Suprapubic skin (tissue), 4 donors: ENCODE results near the gene HOXB3. TPM values are rescaled to one million over a fixed set of nuclear protein-coding genes. Genes with fewer than 3 reads are reported as not detected.

ENCODE experiments used
- DNase-seq, 2 donors: peaks; one replicate each; pipeline ENCODE4 v3.0.0-alpha.2; 2019; ENCODE audit warnings: low spot score in 2 of 2
- H3K27ac ChIP-seq: fragments of 200-600 bp; sonication (generic); one replicate; pipeline ENCODE4 v1.5.1; 2019
- H3K27me3 ChIP-seq: fragments of 200-600 bp; sonication (generic); one replicate; pipeline ENCODE4 v1.5.1; 2019
- H3K36me3 ChIP-seq: fragments of 200-600 bp; sonication (generic); one replicate; pipeline ENCODE4 v1.5.1; 2019
- H3K4me1 ChIP-seq: fragments of 200-600 bp; sonication (generic); one replicate; pipeline ENCODE4 v1.5.1; 2019
- H3K4me3 ChIP-seq: fragments of 200-600 bp; sonication (generic); one replicate; pipeline ENCODE4 v1.5.1; 2019; ENCODE audit warnings: mild to moderate bottlenecking
- H3K9me3 ChIP-seq: fragments of 200-600 bp; sonication (generic); one replicate; pipeline ENCODE4 v1.5.1; 2019
- CTCF ChIP-seq, 2 donors: fragments of 200-600 bp in 1 of 2; fragments of 450-650 bp in 1 of 2; sonication (generic) in 1 of 2; IDR thresholded peaks; one replicate each; pipeline ENCODE4 v1.5.1; 2016 to 2019; ENCODE audit warnings: antibody characterized with exemption in 2 of 2, mild to moderate bottlenecking in 1 of 2, moderate library complexity in 1 of 2
- EP300 ChIP-seq: sonication (generic); formaldehyde crosslinking; IDR thresholded peaks from one replicate; pipeline ENCODE4 v1.6.1; 2017; ENCODE audit warnings: antibody characterized with exemption
- POLR2A ChIP-seq, 2 donors: fragments of 450-650 bp; IDR thresholded peaks; one replicate each; pipeline ENCODE4 v1.6.1; 2017; ENCODE audit warnings: antibody characterized with exemption in 2 of 2, mild to moderate bottlenecking in 2 of 2, moderate library complexity in 2 of 2
- POLR2AphosphoS5 ChIP-seq, 3 donors: sonication (generic); formaldehyde crosslinking; IDR thresholded peaks; one replicate each; pipeline ENCODE4 v1.6.1; 2017; ENCODE audit warnings: antibody characterized with exemption in 3 of 3
- WGBS: methylation state at CpG from one replicate; pipeline ENCODE4 v1.1.5; 2018; 5-methylcytosine and 5-hydroxymethylcytosine counted together
- total RNA-seq, 4 donors: library from RNA; depleted of rRNA; stranded (reverse); fragments of >200 nt; gene quantifications; one replicate each; pipeline ENCODE4 v1.1.0, GENCODE V29; 2016

HOXB3 gene
- total RNA-seq, 4 donors from 2014 or later = 2.3 to 20.8 (median 3.9) TPM

GRCh38 chr17:48596000-48596734 is 6.1 kb upstream of the HOXB3 start:
- Histone ChIP-seq H3K4me1 (peaks cover 54% of the 10 kb centered on the region), H3K27me3 (peaks cover 66% of the 10 kb centered on the region), H3K9me3 (no peaks in the 10 kb centered on the region), H3K27ac (no peak overlapping the region), H3K4me3 (peak overlapping the region; percentile 67), H3K36me3 (peaks cover 3% of the 10 kb centered on the region)
- TF ChIP-seq EP300 (no peak), POLR2A (IDR thresholded peaks at IDR 0.05) (no peak), CTCF (IDR thresholded peaks at IDR 0.05) (no peak), POLR2AphosphoS5 (IDR thresholded peaks at IDR 0.05) (no peak)
- 44% methylated on average over 52 of the region's 54 CpGs for WGBS
- DNase-seq = no peak

- H3K9me3 ChIP-seq = no peaks in the 10 kb centered on the region
- no peak for DNase-seq
- no peak overlapping the region for H3K4me3 ChIP-seq
- WGBS = 74% methylated on average over 18 of the region's 25 CpGs
- H3K27ac ChIP-seq = peak overlapping the region; percentile 13
- no peak for TF ChIP-seq CTCF (IDR thresholded peaks at IDR 0.05)
- no peak for TF ChIP-seq EP300
- no peak for TF ChIP-seq POLR2A (IDR thresholded peaks at IDR 0.05)
- TF ChIP-seq POLR2AphosphoS5 (IDR thresholded peaks at IDR 0.05) = no peak
- peaks cover 3% of the 10 kb centered on the region for H3K36me3 ChIP-seq
- H3K27me3 ChIP-seq = peaks cover 59% of the 10 kb centered on the region
- peaks cover 53% of the 10 kb centered on the region for H3K4me1 ChIP-seq
Observed at GRCh38 chr17:48595278-48595999, 5.4 kb upstream of the HOXB3 start.

- Histone ChIP-seq H3K4me1 (peaks cover 53% of the 10 kb centered on the region), H3K9me3 (no peaks in the 10 kb centered on the region), H3K36me3 (peaks cover 3% of the 10 kb centered on the region), H3K4me3 (peak overlapping the region; percentile 43), H3K27ac (peak overlapping the region; percentile 46), H3K27me3 (peaks cover 51% of the 10 kb centered on the region)
- WGBS = 67% methylated on average over 25 of the region's 25 CpGs
- DNase-seq = no peak
- TF ChIP-seq POLR2AphosphoS5 (IDR thresholded peaks at IDR 0.05) (no peak), EP300 (no peak), CTCF (IDR thresholded peaks at IDR 0.05) (no peak), POLR2A (IDR thresholded peaks at IDR 0.05) (no peak)
Observed at GRCh38 chr17:48594538-48595277, 4.7 kb upstream of the HOXB3 start.

GRCh38 chr17:48593840-48594537 is 3.9 kb upstream of the HOXB3 start:
- H3K27ac ChIP-seq = peak overlapping the region; percentile 50

More at GRCh38 chr17:48593840-48594537, 3.9 kb upstream of the HOXB3 start:
- H3K4me3 ChIP-seq = peak overlapping the region; percentile 43
- 14% methylated on average over 37 of the region's 37 CpGs for WGBS
- peaks cover 53% of the 10 kb centered on the region for H3K4me1 ChIP-seq
- H3K9me3 ChIP-seq = no peaks in the 10 kb centered on the region
- peaks cover 3% of the 10 kb centered on the region for H3K36me3 ChIP-seq
- no peak for TF ChIP-seq EP300
- TF ChIP-seq POLR2AphosphoS5 (IDR thresholded peaks at IDR 0.05) = peak in 1 of 3 donors; percentile 19
- peak; percentile 92 to 98 for TF ChIP-seq CTCF (IDR thresholded peaks at IDR 0.05)
- no peak for TF ChIP-seq POLR2A (IDR thresholded peaks at IDR 0.05)
- no peak for DNase-seq
- peaks cover 46% of the 10 kb centered on the region for H3K27me3 ChIP-seq
